ENCODE results near the gene HSPA1A. TPM values are rescaled to one million over a fixed set of nuclear protein-coding genes. Genes with fewer than 3 reads are reported as not detected.

Gene HSPA1A
- total RNA-seq, 1 donor, result 76.9 TPM

- no peak for DNase-seq (ENCODE audit: low read depth)
- TF ChIP-seq CTCF (IDR thresholded peaks at IDR 0.05; ENCODE audit: insufficient read depth, low read length), result no peak
- no peak overlapping the region for H3K4me3 ChIP-seq (ENCODE audit: low read depth, low read length)
These were observed 49.5 kb downstream of the HSPA1A start for GRCh38 chr6:31864818-31865204.

- DNase-seq (ENCODE audit: low read depth), result no peak
- H3K4me3 ChIP-seq (ENCODE audit: low read depth, low read length), result no peak overlapping the region
- TF ChIP-seq CTCF (IDR thresholded peaks at IDR 0.05; ENCODE audit: insufficient read depth, low read length), result no peak
These were observed 50.1 kb downstream of the HSPA1A start for GRCh38 chr6:31865205-31866118.

Small RNA genes lying within 50 kb of the gene (small RNA-seq; reads per million reads assigned to genes)
- gene RF00019, result not detected
- gene SNORD48, result 23.7 reads per million, percentile 96 among the genes with 10 or more reads in this experiment
- gene SNORD52, result not detected

Other genes with a start within 250 kb of the HSPA1A start
- not detected in 2 replicates for gene LTA, start 243.3 kb upstream of the HSPA1A start, total RNA-seq (ENCODE audit: low replicate concordance)
- not detected in 2 replicates for gene TNF, start 240.0 kb upstream of the HSPA1A start, total RNA-seq (ENCODE audit: low replicate concordance)
- gene LTB, start 233.1 kb upstream of the HSPA1A start, total RNA-seq (ENCODE audit: low replicate concordance), result not detected in 2 replicates
- not detected in 2 replicates for gene LST1, start 229.3 kb upstream of the HSPA1A start, total RNA-seq (ENCODE audit: low replicate concordance)
- gene NCR3, start 222.5 kb upstream of the HSPA1A start, total RNA-seq (ENCODE audit: low replicate concordance), result not detected in 2 replicates
- gene AIF1, start 200.3 kb upstream of the HSPA1A start, total RNA-seq (ENCODE audit: low replicate concordance), result not detected in 2 replicates
- gene PRRC2A, start 194.8 kb upstream of the HSPA1A start, total RNA-seq (ENCODE audit: low replicate concordance), result 24.0 and 68.0 TPM in 2 replicates
- 109 and 161 TPM in 2 replicates for gene BAG6, start 162.9 kb upstream of the HSPA1A start, total RNA-seq (ENCODE audit: low replicate concordance)
- gene APOM, start 159.6 kb upstream of the HSPA1A start, total RNA-seq (ENCODE audit: low replicate concordance), result 2.0 TPM in 1 of 2 replicates, not detected in the other
- 18.4 and 26.3 TPM in 2 replicates for gene C6orf47, start 154.8 kb upstream of the HSPA1A start, total RNA-seq (ENCODE audit: low replicate concordance)
- 19.9 and 69.8 TPM in 2 replicates for gene GPANK1, start 150.5 kb upstream of the HSPA1A start, total RNA-seq (ENCODE audit: low replicate concordance)
- gene CSNK2B, start 149.5 kb upstream of the HSPA1A start, total RNA-seq (ENCODE audit: low replicate concordance), result 134 and 214 TPM in 2 replicates
- 2.8 and 4.5 TPM in 2 replicates for gene LY6G5B, start 145.6 kb upstream of the HSPA1A start, total RNA-seq (ENCODE audit: low replicate concordance)
- 1.1 TPM in 1 of 2 replicates, not detected in the other for gene LY6G5C, start 134.5 kb upstream of the HSPA1A start, total RNA-seq (ENCODE audit: low replicate concordance)
- 23.5 and 27.1 TPM in 2 replicates for gene ABHD16A, start 112.2 kb upstream of the HSPA1A start, total RNA-seq (ENCODE audit: low replicate concordance)
- gene LY6G6F, start 108.7 kb upstream of the HSPA1A start, total RNA-seq (ENCODE audit: low replicate concordance), result not detected in 2 replicates
- not detected in 2 replicates for gene LY6G6D, start 100.2 kb upstream of the HSPA1A start, total RNA-seq (ENCODE audit: low replicate concordance)
- gene LY6G6C, start 93.8 kb upstream of the HSPA1A start, total RNA-seq (ENCODE audit: low replicate concordance), result not detected in 2 replicates
- not detected in 2 replicates for gene MPIG6B, start 92.2 kb upstream of the HSPA1A start, total RNA-seq (ENCODE audit: low replicate concordance)
- gene DDAH2, start 86.2 kb upstream of the HSPA1A start, total RNA-seq (ENCODE audit: low replicate concordance), result 70.5 and 223 TPM in 2 replicates
- gene CLIC1, start 79.0 kb upstream of the HSPA1A start, total RNA-seq (ENCODE audit: low replicate concordance), result 174 and 576 TPM in 2 replicates
- 3.1 and 23.0 TPM in 2 replicates for gene MSH5, start 75.5 kb upstream of the HSPA1A start, total RNA-seq (ENCODE audit: low replicate concordance)
- 0.90 and 6.2 TPM in 2 replicates for gene SAPCD1, start 52.9 kb upstream of the HSPA1A start, total RNA-seq (ENCODE audit: low replicate concordance)
- 0.36 and 0.90 TPM in 2 replicates for gene VWA7, start 38.2 kb upstream of the HSPA1A start, total RNA-seq (ENCODE audit: low replicate concordance)
- gene VARS1, start 19.8 kb upstream of the HSPA1A start, total RNA-seq (ENCODE audit: low replicate concordance), result 19.6 and 68.8 TPM in 2 replicates
- gene LSM2, start 8.6 kb upstream of the HSPA1A start, total RNA-seq (ENCODE audit: low replicate concordance), result 49.5 and 88.3 TPM in 2 replicates
- 1.4 and 2.4 TPM in 2 replicates for gene HSPA1L, start 260 bp upstream of the HSPA1A start, total RNA-seq (ENCODE audit: low replicate concordance)
- 62.0 and 112 TPM in 2 replicates for gene HSPA1B, start 12.2 kb downstream of the HSPA1A start, total RNA-seq (ENCODE audit: low replicate concordance)
- 35.8 and 48.2 TPM in 2 replicates for gene NEU1, start 47.3 kb downstream of the HSPA1A start, total RNA-seq (ENCODE audit: low replicate concordance)
- gene SLC44A4, start 63.5 kb downstream of the HSPA1A start, total RNA-seq (ENCODE audit: low replicate concordance), result 0.27 TPM in 1 of 2 replicates, not detected in the other
- gene EHMT2, start 82.2 kb downstream of the HSPA1A start, total RNA-seq (ENCODE audit: low replicate concordance), result 37.9 and 62.0 TPM in 2 replicates
- gene ZBTB12, start 86.5 kb downstream of the HSPA1A start, total RNA-seq (ENCODE audit: low replicate concordance), result 3.3 and 3.8 TPM in 2 replicates
- gene C2, start 112.2 kb downstream of the HSPA1A start, total RNA-seq (ENCODE audit: low replicate concordance), result 4.4 and 48.2 TPM in 2 replicates
- 32.9 and 39.1 TPM in 2 replicates for gene CFB, start 130.6 kb downstream of the HSPA1A start, total RNA-seq (ENCODE audit: low replicate concordance)
- gene NELFE, start 143.4 kb downstream of the HSPA1A start, total RNA-seq (ENCODE audit: low replicate concordance), result 36.6 and 109 TPM in 2 replicates
- gene SKIC2, start 143.6 kb downstream of the HSPA1A start, total RNA-seq (ENCODE audit: low replicate concordance), result 30.7 and 42.8 TPM in 2 replicates
- gene DXO, start 156.6 kb downstream of the HSPA1A start, total RNA-seq (ENCODE audit: low replicate concordance), result 15.9 and 28.8 TPM in 2 replicates
- gene C4A, start 166.5 kb downstream of the HSPA1A start, total RNA-seq (ENCODE audit: low replicate concordance), result 5.2 and 33.5 TPM in 2 replicates
- 4.1 and 19.4 TPM in 2 replicates for gene C4B, start 199.3 kb downstream of the HSPA1A start, total RNA-seq (ENCODE audit: low replicate concordance)
- 0.09 and 1.3 TPM in 2 replicates for gene CYP21A2, start 222.9 kb downstream of the HSPA1A start, total RNA-seq (ENCODE audit: low replicate concordance)